ENCODE results near the gene ZNF609.

DNA sequence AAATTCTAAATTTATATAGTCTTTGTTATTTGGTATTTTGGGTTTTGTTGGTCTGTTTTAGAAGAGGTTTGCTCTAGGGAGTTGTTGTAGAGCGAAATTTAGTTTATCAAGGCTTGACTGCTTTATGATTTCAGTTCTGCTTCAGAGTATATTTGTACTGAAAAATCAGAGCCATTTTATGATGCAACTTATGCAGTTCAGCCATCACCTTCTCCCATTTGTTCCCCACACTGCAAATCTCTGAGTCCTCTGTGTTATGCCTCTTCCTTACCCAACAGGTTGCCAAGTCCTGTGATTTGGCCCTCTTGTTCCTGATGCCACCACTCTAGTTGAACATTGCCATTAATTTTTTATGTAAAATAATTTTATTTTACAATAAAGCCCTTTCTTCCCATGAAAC is 140.4 kb downstream of the ZNF609 start:
- TF ChIP-seq SIN3A (IDR thresholded peaks at IDR 0.05; ENCODE audit: borderline replicate concordance, low read depth, low read length): no peak
- TF ChIP-seq, protein P1, sequence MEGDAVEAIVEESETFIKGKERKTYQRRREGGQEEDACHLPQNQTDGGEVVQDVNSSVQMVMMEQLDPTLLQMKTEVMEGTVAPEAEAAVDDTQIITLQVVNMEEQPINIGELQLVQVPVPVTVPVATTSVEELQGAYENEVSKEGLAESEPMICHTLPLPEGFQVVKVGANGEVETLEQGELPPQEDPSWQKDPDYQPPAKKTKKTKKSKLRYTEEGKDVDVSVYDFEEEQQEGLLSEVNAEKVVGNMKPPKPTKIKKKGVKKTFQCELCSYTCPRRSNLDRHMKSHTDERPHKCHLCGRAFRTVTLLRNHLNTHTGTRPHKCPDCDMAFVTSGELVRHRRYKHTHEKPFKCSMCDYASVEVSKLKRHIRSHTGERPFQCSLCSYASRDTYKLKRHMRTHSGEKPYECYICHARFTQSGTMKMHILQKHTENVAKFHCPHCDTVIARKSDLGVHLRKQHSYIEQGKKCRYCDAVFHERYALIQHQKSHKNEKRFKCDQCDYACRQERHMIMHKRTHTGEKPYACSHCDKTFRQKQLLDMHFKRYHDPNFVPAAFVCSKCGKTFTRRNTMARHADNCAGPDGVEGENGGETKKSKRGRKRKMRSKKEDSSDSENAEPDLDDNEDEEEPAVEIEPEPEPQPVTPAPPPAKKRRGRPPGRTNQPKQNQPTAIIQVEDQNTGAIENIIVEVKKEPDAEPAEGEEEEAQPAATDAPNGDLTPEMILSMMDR (CRISPR knock-in tag; IDR thresholded peaks at IDR 0.05): no peak
- TF ChIP-seq, protein P2, sequence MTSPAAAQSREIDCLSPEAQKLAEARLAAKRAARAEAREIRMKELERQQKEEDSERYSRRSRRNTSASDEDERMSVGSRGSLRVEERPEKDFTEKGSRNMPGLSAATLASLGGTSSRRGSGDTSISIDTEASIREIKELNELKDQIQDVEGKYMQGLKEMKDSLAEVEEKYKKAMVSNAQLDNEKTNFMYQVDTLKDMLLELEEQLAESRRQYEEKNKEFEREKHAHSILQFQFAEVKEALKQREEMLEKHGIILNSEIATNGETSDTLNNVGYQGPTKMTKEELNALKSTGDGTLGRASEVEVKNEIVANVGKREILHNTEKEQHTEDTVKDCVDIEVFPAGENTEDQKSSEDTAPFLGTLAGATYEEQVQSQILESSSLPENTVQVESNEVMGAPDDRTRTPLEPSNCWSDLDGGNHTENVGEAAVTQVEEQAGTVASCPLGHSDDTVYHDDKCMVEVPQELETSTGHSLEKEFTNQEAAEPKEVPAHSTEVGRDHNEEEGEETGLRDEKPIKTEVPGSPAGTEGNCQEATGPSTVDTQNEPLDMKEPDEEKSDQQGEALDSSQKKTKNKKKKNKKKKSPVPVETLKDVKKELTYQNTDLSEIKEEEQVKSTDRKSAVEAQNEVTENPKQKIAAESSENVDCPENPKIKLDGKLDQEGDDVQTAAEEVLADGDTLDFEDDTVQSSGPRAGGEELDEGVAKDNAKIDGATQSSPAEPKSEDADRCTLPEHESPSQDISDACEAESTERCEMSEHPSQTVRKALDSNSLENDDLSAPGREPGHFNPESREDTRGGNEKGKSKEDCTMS (CRISPR knock-in tag; conservative IDR thresholded peaks at IDR 0.05): no peak
- TF ChIP-seq, protein P3, sequence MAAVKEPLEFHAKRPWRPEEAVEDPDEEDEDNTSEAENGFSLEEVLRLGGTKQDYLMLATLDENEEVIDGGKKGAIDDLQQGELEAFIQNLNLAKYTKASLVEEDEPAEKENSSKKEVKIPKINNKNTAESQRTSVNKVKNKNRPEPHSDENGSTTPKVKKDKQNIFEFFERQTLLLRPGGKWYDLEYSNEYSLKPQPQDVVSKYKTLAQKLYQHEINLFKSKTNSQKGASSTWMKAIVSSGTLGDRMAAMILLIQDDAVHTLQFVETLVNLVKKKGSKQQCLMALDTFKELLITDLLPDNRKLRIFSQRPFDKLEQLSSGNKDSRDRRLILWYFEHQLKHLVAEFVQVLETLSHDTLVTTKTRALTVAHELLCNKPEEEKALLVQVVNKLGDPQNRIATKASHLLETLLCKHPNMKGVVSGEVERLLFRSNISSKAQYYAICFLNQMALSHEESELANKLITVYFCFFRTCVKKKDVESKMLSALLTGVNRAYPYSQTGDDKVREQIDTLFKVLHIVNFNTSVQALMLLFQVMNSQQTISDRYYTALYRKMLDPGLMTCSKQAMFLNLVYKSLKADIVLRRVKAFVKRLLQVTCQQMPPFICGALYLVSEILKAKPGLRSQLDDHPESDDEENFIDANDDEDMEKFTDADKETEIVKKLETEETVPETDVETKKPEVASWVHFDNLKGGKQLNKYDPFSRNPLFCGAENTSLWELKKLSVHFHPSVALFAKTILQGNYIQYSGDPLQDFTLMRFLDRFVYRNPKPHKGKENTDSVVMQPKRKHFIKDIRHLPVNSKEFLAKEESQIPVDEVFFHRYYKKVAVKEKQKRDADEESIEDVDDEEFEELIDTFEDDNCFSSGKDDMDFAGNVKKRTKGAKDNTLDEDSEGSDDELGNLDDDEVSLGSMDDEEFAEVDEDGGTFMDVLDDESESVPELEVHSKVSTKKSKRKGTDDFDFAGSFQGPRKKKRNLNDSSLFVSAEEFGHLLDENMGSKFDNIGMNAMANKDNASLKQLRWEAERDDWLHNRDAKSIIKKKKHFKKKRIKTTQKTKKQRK (IDR thresholded peaks at IDR 0.05; ENCODE audit: low read length): no peak
